NT2/D1 (cell line): ENCODE data around the gene PLPPR1.

Experiments
- YY1 ChIP-seq: IDR thresholded peaks from 2 replicates; pipeline ENCODE4 v1.6.1; 2011; ENCODE audit not compliant: insufficient read length, insufficient read depth
- ZNF274 ChIP-seq: IDR thresholded peaks from 2 replicates; pipeline ENCODE4 v1.6.1; 2011; ENCODE audit warnings: mild to moderate bottlenecking, low read depth, low read length

DNA sequence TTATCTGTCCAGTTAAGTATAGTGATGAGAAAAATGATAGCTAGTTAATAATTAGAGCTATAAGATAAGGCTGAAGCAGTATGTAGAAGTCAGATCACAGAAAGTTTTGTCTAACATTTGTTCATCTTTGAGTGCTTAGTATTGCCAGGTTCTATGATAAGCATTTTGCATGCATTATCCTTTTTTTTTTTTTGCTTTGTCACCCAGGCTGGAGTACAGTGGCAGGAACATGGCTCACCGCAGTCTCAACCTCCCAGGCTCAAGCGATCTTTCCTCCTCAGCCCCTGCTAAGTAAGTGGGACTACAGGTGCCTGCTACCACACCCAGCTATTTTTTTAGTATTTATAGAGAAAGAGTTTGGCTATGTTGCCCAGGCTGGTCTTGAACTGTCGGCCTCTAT lies 338.8 kb downstream of the PLPPR1 start:
- TF ChIP-seq YY1 (no peak), ZNF274 (no peak)
